Natural killer cell treated with Interleukin-12 subunit alpha and Interleukin-12 subunit beta and Interleukin-15 and Interleukin-18, amount 100 ng/mL, for 72 hours (primary cell): ENCODE data around the gene OR10J1. TPM values are rescaled to one million over a fixed set of nuclear protein-coding genes. Genes with fewer than 3 reads are reported as not detected.
"Not testable (repeated sequence)": the region's sequence is repeated elsewhere in the genome, so short reads cannot be mapped to it uniquely, and the experiment has no call there.

Experiments
- ATAC-seq, 2 donors: fragments of 150-1000 bp; cut with Tn5 transposase in 1 of 2; sonication (Bioruptor Pico), chemical (Tn5 transposase) in 1 of 2; 2 replicates each; pipeline ENCODE4 v1.10.0; 2021
- DNase-seq: peaks from one replicate; pipeline ENCODE4 v3.0.0; 2022; ENCODE audit warnings: low spot score
- H3K27ac Mint-ChIP-seq, 2 donors: 1 replicate in 1 of 2; 2 replicates in 1 of 2; pipeline ENCODE4 v1.8.0; 2022; ENCODE audit warnings: mixed read lengths in 2 of 2, mild to moderate bottlenecking in 1 of 2, moderate library complexity in 1 of 2
- H3K27me3 Mint-ChIP-seq, 2 donors: 1 replicate in 1 of 2; 2 replicates in 1 of 2; pipeline ENCODE4 v1.8.0; 2022; ENCODE audit warnings: mixed read lengths in 2 of 2
- H3K36me3 Mint-ChIP-seq: one replicate; pipeline ENCODE4 v1.8.0; 2022; ENCODE audit warnings: mixed read lengths
- H3K4me1 Mint-ChIP-seq, 2 donors: 1 replicate in 1 of 2; 2 replicates in 1 of 2; pipeline ENCODE4 v1.8.0; 2022; ENCODE audit warnings: low read depth in 2 of 2, mixed read lengths in 2 of 2, mild to moderate bottlenecking in 1 of 2
- H3K4me3 Mint-ChIP-seq: one replicate; pipeline ENCODE4 v1.8.0; 2022; ENCODE audit warnings: mixed read lengths
- H3K9me3 Mint-ChIP-seq: 2 replicates; pipeline ENCODE4 v1.8.0; 2022; ENCODE audit warnings: mixed read lengths
- total RNA-seq, 2 donors: library from RNA; stranded (reverse); gene quantifications; one replicate each; pipeline ENCODE4 v1.2.3, GENCODE V29; 2022

OR10J1 gene
- total RNA-seq, 2 donors from 2014 or later, result not detected

GRCh38 chr1:159448181-159448580 is 8.7 kb downstream of the OR10J1 start:
- H3K9me3 Mint-ChIP-seq, result no peaks in the 10 kb centered on the region
- no peak overlapping the region for H3K27ac Mint-ChIP-seq
- DNase-seq (no peak), ATAC-seq (no peak)
- no peaks in the 10 kb centered on the region for H3K4me1 Mint-ChIP-seq
- peaks cover 13 to 28% of the 10 kb centered on the region in 2 donors for H3K27me3 Mint-ChIP-seq
- H3K36me3 Mint-ChIP-seq, result no peaks in the 10 kb centered on the region
- H3K4me3 Mint-ChIP-seq, result no peak overlapping the region

GRCh38 chr1:159449605-159450004 is 10.1 kb downstream of the OR10J1 start:
- H3K4me1 Mint-ChIP-seq, DNase-seq, H3K4me3 Mint-ChIP-seq, ATAC-seq, H3K36me3 Mint-ChIP-seq, H3K9me3 Mint-ChIP-seq, H3K27ac Mint-ChIP-seq: not testable (repeated sequence)
- H3K27me3 Mint-ChIP-seq, result peaks cover 13 to 37% of the 10 kb centered on the region in 2 donors

GRCh38 chr1:159459551-159459950 is 20.0 kb downstream of the OR10J1 start:
- H3K9me3 Mint-ChIP-seq, result peaks cover 8% of the 10 kb centered on the region
- peaks cover 5 to 6% of the 10 kb centered on the region in 2 donors for H3K27me3 Mint-ChIP-seq
- ATAC-seq, result no peak
- no peak for DNase-seq
- H3K4me3 Mint-ChIP-seq, result no peak overlapping the region
- H3K27ac Mint-ChIP-seq, result no peak overlapping the region
- no peaks in the 10 kb centered on the region for H3K4me1 Mint-ChIP-seq
- H3K36me3 Mint-ChIP-seq, result peaks cover 8% of the 10 kb centered on the region

- Mint-ChIP-seq H3K4me3 (no peak overlapping the region), H3K4me1 (no peaks in the 10 kb centered on the region), H3K36me3 (peaks cover 8% of the 10 kb centered on the region), H3K9me3 (peaks cover 11% of the 10 kb centered on the region), H3K27me3 (peaks cover 23 to 38% of the 10 kb centered on the region in 2 donors), H3K27ac (no peak overlapping the region)
- DNase-seq, result no peak
- ATAC-seq, result no peak
These were observed 25.7 kb downstream of the OR10J1 start for GRCh38 chr1:159465191-159465603.

- Mint-ChIP-seq H3K9me3 (peaks cover 2% of the 10 kb centered on the region), H3K4me3 (no peak overlapping the region), H3K27ac (no peak overlapping the region), H3K4me1 (no peaks in the 10 kb centered on the region), H3K27me3 (peaks cover 28 to 50% of the 10 kb centered on the region in 2 donors), H3K36me3 (no peaks in the 10 kb centered on the region)
- ATAC-seq (no peak), DNase-seq (no peak)
These were observed 28.8 kb downstream of the OR10J1 start for GRCh38 chr1:159468321-159468720.

GRCh38 chr1:159469921-159470533 is 30.5 kb downstream of the OR10J1 start:
- Mint-ChIP-seq H3K36me3 (no peaks in the 10 kb centered on the region), H3K4me1 (no peaks in the 10 kb centered on the region), H3K27me3 (peaks cover 30 to 47% of the 10 kb centered on the region in 2 donors), H3K9me3 (peaks cover 2% of the 10 kb centered on the region), H3K4me3 (no peak overlapping the region), H3K27ac (no peak overlapping the region)
- ATAC-seq (no peak), DNase-seq (no peak)

- Mint-ChIP-seq H3K27me3 (peaks cover 24 to 32% of the 10 kb centered on the region in 2 donors), H3K4me3 (no peak overlapping the region), H3K4me1 (no peaks in the 10 kb centered on the region), H3K36me3 (no peaks in the 10 kb centered on the region), H3K9me3 (no peaks in the 10 kb centered on the region), H3K27ac (no peak overlapping the region)
- DNase-seq (no peak), ATAC-seq (no peak)
These were observed 33.8 kb downstream of the OR10J1 start for GRCh38 chr1:159473335-159473734.

GRCh38 chr1:159474926-159475325 is 35.4 kb downstream of the OR10J1 start:
- ATAC-seq (no peak), DNase-seq (no peak)
- Mint-ChIP-seq H3K9me3 (no peaks in the 10 kb centered on the region), H3K27me3 (peaks cover 20 to 24% of the 10 kb centered on the region in 2 donors), H3K4me1 (no peaks in the 10 kb centered on the region), H3K36me3 (no peaks in the 10 kb centered on the region), H3K4me3 (no peak overlapping the region), H3K27ac (no peak overlapping the region)

GRCh38 chr1:159483501-159483900 is 44.0 kb downstream of the OR10J1 start:
- Mint-ChIP-seq H3K4me1 (no peaks in the 10 kb centered on the region), H3K9me3 (peaks cover 2% of the 10 kb centered on the region), H3K27me3 (peaks cover 25 to 34% of the 10 kb centered on the region in 2 donors), H3K36me3 (no peaks in the 10 kb centered on the region), H3K27ac (no peak overlapping the region), H3K4me3 (no peak overlapping the region)
- ATAC-seq (no peak), DNase-seq (no peak)

Other genes starting within 250 kb of the OR10J1 start
- not detected for gene ACKR1, start 234.8 kb upstream of the OR10J1 start, total RNA-seq
- 1 to 10 TPM in 1 of 2 donors, not detected in 1; 2.4 TPM for gene FCER1A, start 137.4 kb upstream of the OR10J1 start, total RNA-seq
- not detected for gene OR10J4, start 7.5 kb upstream of the OR10J1 start, total RNA-seq
- not detected for gene OR10J5, start 96.3 kb downstream of the OR10J1 start, total RNA-seq
- not detected for gene APCS, start 148.1 kb downstream of the OR10J1 start, total RNA-seq